ENCODE data around the gene RNF144B.
"Not testable (repeated sequence)": the region's sequence is repeated elsewhere in the genome, so short reads cannot be mapped to it uniquely, and the experiment has no call there.

RNF144B gene

DNA sequence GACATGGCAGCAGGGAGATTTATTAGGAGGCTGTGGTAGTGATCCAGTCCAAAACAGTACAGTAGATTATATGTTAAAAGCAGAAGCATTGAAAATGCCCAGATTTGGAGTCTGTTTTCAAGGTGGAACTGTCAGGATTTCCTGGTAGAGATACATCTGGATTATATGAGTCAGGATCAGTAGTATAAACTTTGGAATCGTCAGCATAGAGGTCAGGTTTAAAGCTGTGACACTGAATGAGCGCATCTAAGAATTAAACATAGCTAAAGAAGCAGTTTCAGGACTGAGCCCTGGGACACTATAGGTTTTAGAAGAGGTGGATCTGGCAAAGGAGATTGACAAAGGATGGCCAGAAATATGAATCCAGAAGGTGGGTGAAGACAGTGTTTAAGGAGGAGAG lies 60.4 kb downstream of the RNF144B start:
- DNase-seq, result no peak

DNA sequence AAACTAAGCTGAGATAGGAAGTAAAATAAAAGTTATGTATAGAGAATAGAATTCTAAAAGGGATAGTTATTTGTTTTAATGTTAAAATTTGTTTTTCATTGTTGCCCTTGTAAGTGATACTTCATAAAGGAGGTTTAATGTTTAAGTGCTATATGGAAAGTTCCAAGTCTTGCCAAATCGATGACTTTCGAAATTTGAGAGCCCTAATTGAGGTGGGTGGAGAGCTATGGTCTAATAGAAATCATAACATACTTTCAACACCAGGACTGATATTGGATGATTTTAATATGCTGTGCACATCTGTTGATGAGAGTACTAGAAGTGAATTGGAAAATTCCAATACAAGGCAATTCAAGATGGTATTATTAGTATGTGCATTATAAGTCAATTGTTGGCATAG lies 64.6 kb downstream of the RNF144B start:
- DNase-seq, result no peak

DNA sequence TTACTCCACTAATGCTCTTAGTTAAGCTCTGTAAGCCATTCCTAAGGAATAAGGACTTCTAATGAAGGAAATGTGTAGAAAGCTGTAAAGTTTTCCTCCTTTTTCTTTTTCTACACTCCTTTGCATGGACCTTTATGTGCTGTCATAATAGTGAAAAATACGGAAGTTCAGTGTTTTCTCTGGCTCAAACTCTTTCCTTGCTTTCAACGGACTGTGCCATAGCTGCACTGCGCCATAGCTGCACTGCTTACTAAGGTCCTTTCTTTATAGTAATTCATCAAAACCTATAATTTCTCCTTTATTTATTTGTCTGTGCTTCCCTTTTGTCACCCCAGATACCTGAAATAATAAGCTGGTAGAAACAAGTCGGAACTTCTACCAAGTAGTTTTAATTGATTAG lies 67.3 kb downstream of the RNF144B start:
- no peak for DNase-seq

DNA sequence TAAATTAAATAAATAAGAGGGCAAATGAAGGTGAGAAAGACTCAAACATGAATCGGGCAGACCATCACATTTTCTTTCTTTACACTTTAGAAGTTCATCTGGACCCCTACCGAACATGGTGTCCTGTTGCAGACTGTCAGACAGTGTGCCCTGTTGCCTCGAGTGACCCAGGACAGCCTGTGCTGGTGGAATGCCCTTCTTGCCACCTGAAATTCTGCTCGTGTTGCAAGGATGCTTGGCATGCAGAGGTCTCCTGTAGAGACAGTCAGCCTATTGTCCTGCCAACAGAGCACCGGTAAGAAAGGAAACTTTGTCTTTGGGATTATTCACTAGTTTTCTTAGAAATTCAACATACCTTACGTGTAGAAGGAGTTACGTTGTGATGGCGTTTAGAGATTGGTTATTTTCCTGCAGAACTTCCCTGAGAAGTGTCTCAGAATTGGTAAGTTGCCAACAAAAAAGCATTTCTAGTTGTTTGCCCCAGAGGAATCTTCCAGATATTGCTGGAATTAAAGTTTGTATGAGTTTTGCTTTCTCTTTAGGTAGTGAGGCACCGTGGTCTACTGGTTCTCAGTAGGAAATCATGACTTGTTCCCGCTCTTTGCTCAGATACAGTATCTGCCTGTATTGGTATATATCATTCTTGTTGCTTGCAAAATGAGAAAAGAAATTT lies 70.1 kb downstream of the RNF144B start:
- DNase-seq, result no peak

DNA sequence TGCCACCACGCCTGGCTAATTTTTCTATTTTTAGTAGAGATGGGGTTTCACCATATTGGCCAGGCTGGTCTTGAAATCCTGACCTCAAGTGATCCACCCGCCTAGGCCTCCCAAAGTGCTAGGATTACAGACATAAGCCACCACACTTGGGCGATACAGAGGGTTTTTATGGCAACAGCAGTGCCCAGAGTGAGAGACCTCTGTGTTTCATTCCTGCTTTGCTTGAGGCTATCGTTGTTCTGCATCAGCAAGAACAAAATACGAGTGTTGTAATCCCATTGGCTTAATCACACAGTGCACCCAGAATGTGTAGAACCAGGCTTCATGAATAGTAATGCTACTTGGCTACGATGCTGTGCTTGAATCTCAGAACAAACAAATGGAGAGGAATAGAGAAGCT lies 70.9 kb downstream of the RNF144B start:
- DNase-seq, result not testable (repeated sequence)

DNA sequence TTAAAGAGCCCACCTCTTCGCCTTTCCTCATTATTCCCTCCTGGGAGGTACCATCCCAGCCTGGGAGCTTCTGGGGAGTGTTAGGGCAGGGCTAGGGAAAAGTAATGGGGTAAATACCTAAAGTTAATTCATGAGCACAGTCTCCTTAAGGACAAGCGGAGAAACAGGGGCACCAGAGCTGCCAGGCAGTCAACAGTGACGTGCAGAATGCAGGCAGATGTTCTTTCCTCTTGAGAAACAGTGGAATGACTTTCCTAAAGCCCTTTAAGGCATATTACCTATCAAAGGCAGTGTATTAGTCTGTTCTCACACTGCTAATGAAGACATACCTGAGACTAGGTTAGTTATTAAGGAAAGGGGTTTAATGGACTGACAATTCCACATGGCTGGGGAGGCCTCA lies 76.3 kb downstream of the RNF144B start:
- DNase-seq, result no peak

DNA sequence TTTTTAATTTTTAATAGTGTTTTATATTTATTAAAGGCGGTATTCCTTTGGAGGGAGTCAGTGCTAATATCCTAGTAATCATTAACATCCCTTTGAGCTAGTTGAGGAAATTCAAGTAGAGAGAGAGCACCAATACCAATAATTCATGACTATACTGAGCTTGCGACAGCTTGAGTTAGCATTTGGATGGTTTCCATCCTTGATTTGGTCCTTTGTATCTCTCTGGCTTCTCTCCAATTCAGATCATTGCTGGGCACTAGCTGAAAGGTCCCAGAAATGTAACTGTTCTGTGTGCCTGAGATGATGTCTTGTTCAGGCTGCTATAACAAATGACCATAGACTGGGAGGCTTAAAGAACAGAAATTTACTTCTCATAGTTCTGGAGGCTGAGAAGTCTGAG lies 77.0 kb downstream of the RNF144B start:
- no peak for DNase-seq

DNA sequence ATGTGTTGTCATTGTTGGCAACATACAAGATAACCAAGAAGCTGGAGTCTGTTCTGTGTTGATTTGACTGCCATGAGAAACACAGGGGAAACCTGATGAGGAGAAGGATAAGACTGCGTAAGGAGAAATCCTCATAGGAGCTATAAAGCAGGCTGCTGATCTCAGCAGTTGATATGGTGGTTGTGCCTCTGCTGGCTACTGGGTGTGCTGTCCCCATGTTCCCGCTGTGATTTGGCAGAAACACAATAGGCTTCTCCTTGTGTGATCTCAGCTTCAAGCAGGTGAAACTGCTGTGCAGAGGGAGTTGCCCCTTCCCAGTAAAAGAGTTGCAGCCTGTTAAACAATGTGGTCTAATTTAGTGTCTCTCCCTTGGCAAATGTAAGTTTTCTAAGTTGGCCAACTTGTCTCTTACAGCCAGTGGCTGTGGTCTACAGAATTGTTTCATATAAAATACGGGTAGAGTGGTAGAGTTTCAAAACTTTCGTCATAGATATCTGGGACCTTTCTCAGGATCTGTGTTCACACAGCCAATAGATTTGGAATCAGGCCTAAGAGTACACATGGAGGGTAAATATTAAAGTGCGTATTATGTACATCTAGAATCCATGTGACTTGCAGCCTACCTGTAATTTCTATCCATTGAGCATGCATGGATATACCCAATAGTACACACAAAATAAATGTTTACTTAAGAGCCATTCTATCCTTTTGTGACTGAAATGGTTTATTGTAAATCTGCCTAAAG lies 78.4 kb downstream of the RNF144B start:
- no peak for DNase-seq

DNA sequence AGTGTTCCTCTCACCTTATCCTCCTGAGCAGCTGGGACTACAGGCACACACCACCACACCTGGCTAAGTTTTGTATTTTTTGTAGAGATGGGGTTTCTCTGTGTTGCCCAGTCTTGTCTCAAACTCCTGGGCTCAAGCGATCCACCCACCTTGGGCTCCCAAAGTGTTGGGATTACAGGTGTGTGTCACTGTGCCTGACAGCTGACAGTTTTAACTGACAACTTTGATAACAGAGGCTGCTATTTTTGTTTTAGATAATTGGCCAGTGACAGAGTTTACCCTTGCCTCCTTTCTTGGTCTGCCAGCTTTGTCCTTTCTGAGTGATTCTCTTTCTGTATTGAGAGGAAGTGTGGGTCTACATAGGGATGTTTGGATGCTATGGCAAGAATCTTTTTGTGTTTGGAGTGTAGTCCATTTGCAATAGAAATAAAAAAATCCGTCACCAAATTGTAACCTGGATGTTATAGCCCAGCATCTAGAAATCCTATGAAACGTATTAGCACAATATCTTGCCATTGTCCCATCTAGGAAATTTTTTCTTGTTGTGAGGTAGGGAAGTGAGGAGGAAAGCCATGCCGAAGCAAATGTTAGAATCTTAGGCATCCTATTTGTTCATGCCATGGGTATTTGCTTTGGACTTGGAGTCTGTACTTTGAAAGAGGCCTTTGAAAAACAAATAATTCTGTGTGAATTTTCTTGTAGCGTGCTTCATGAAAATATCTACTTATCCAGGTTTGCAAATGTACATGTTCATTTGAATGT lies 80.8 kb downstream of the RNF144B start:
- DNase-seq, result no peak

DNA sequence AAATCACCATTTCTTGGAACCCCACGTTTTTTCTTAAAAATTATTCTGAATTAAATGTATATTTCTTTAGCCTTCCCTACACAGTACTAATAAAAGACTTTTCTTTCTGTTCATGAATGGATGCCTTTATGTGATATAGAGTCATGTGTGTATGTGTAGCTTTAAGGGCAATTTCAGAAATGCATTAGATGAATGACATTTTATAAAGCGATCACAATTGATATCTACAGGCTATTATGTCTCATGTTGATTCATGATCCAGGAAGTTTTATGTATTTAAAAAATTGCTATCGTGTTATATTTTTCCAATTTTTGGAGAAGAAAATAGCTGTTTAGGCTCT lies 81.3 kb downstream of the RNF144B start:
- DNase-seq, result no peak

DNA sequence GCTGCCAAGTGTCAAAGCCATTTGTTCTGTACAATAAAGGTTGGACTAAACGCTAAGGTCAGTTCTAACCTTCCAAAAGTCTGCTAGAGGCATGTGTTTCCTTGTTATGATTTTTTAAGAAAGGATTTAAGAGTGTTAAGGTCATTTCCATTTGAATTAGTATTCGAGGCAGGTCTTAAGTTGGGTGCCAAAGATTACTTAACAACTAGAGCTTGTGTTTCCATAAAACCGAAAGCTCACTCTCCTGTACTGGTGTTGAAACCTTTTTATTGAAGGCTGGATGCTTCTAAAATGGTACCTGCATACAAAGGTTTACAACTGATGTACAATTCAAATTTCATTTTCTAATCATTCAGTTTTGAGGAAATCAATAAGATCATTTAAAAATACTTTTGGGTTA lies 82.4 kb downstream of the RNF144B start:
- DNase-seq, result no peak

DNA sequence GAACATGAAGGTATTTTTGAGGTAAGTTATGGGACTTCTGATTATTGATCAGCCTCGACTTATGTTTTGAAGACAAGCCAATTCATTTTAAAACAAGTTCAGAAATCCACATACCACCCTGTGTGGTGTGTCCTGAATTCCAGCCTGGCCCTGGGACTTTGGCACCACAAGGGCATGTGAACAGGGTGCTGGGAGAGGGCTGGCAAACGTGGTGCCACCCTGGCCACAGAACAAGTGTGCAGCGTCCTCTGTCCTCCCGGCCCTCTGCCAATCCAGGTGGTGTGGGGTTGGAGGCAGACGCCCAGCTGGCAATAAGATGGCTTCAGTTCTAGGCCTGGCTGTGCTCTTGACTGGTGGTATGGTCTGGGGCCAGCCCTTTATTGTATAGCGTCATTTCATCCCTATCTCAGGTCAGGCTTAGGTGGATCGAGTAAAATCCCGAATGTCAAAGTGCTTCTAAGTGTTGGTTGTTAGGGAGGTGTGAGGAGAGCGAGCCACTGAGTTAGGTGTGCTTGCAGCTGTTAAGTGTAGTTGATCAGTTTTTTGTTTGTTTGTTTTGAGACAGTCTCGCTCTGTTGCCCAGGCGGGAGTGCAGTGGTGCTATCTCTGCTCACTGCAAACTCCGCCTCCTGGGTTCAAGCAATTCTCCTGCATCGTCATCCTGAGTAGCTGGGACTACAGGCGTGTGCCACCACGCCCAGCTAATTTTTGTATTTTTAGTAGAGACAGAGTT lies 84.2 kb downstream of the RNF144B start:
- DNase-seq, result no peak

DNA sequence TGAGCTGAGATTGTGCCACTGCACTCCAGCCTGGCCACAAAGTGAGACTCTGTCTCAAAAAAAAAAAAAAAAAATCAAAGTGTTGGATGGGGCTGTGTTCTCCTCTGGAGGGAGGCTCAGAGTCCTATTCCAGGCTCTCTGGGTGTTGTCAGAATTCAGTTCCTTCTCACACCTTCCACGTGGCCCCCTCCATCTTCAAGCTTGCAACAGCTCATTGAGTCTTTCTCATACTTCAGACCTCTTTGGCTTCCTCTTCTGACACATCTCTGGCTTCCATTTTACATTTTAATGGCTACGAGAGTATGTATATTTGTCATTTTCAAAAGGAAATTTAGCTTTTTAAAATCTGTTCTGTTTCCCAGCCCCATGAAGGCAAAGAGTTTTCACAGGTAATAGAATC lies 85.8 kb downstream of the RNF144B start:
- DNase-seq, result no peak

DNA sequence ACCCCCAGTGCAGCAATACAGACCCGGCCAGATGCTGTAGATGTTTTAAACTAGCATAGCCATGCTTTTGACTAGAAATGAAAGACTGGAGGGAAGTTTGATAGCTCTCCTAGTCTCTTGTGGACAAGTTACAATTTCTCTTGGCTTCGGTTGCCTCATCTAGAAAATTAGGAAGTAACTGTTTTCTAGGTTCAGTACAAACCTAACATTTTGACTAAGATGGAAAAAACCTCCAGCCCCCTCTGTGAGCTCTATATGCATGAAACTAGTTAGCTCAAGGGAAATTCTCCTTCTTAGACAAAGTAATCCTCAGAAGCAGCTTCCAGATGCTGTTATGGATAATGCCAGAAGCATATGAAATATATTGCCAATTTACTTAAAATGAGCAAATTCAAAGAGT lies 86.6 kb downstream of the RNF144B start:
- no peak for DNase-seq

DNA sequence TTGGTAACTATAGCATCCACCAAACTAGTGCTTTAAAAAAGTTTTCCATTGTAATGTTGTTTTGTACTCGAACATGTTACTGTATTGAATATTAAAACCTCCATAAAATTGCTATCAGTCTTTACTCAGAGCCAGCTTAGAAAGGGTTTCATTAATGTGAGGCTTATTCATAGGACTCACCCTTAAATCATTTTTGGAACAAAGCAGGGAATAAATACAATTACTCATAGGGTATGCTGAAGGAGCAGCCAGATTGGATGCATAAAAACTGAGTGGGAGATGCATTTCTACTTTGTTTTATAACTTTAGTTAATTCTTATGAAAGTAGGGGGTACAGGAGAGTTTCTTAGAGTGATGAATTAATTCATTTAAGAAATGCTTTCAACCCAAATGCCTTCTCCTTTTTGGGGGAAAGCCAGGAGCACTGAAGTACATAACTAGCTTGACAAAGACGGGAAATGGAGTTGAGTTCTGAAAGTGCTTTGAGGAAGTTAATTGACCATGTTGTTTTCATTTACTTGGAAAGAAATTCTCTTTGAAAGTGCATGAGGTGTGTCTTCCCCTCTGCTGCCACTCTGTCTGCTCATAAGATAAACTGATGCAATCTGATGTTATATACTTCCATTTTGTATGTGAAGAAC lies 90.3 kb downstream of the RNF144B start:
- no peak for DNase-seq

DNA sequence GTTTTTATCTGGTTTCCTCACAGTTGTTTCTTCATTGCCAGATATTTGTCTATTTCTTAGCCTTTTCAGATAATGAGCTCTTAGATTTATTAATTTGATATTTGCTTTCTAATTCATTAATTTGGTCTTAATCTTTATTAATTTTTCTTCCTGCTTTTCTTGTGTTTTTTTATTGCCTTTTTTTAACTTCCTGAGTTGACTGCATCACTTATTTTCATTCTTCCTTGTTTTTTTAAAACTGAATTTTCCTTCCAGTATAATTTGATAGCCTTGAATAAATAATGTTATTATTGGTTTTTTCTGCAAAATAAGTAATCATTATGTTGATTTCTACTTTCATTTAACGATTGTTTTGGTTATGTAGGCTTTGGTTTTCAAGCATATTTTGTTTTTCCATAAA lies 91.5 kb downstream of the RNF144B start:
- no peak for DNase-seq

DNA sequence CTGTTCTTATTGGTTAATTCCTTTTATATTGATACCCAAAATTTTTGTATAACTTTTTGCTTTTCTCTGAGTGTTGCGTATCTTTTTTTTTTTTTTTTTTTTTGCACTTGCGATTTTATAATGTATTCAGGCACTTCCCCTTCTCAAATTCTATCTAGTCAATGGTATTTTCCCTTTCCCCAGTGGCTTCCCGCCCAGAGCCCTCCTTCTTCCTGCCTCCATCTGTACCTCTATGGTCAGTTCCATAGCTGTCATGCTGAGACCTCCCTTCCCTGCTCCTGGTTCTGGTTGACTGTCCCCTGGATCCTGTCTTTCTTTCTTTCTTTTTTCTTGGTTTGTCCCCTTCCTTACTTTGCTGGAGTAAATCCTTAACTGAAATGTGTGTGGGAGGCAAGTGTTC lies 94.7 kb downstream of the RNF144B start:
- no peak for DNase-seq

DNA sequence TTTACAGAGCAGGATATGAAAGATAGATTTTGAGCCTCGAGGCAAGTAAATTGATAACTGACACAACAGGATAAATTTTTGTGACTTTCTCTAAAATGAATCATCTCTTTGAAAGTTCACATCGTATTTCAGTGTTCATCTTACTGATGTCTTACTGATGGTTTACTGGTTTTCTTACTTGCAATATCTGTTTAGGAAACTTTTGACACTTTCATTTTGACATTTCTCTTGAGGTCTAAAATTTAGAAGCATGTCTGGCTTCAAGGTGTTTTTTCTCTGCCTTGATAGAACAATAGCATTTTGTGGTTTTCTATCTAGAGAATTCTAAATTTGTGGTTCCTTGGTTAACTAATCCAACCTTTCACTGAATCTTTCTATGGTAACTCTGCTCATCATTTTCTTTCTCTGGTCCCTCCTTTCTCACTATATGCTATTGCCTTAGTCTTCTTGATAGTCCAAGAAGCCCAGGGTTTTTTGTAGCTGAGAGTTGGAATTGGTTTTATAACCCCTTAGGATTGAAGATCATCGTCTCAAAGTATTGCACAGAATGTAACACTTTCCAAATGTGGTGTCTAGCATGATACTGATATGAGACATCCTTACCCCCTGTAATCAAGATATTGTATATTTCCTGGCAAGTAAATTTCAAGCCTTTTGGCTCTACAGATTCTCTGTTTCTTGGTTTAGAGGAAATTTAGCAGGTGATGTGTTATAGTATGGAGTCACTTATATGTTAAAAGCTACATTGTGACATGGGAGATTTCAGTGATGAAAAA lies 98.7 kb downstream of the RNF144B start:
- no peak for DNase-seq

DNA sequence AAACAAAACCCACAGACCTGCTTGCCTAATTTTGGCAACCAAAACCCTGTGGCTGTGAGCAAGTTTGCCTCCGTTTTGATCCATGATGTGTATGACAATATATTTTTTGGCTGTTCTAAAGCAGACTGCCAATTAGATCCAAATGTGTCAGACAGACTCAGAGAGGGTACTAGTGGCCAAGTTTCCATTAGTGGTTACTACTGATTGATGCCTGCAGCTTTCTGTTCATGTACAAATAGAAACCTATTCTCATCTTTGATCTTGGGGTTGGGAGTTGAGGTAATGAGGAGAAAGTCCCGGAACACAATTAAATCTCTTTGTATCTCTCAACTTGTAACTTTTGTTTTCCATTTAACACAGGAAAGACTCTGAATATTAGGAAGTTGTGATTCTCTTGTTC lies 100.9 kb downstream of the RNF144B start:
- DNase-seq, result no peak

DNA sequence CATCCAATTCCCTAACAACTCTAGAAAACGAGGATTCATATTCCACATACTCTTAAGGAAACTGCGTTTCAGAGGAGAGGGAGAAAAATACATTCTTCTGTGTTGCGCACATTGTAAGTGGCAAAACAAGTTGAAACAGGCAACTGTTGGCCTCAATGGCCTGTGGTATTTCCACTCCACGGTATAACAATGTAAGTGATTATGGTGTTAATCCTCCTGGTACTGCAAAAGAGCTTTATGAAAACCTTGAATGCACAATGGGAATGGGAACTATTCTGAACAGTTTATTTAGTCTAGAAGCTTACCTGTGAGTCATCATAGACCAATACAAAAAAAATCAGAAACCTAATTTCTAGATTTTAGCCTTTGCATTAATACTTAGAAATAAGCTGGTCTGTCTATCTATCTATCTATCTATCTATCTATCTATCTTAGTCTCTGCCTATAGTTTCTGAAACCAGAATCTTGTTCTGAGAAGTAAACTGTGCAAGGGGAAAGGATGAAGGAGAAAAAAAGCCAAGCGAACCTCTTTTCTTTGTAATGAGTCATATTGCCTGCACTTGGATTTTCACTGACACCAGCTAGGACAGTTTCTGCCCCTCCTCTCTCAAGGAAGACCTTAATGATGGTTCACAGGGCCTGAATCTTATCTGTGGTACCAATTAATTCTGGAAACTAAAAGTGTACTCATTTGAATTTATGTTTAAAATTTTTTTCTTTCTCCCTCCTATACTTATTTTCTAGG lies 101.5 kb downstream of the RNF144B start:
- DNase-seq, result no peak

DNA sequence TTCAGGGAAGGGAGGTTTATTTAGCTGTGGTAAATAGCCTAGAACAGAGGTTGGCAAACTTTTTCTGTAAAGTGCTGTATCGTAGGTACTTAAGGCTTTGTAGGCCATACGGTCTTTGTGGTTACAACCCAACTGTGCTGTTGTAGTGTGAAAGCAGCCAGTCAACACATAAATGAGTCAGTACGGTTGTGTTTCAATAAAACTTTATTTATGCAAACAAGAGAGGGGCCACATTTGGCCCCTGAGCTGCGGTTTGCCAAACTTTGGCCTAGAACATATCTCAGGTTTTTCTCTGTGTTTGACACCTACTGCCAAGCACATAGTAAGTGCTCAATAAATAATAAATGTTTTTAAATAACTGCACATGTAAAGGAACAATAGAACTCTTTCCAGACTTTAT lies 102.2 kb downstream of the RNF144B start:
- no peak for DNase-seq

Data from NCI-H510A treated with DMSO at 0.1 percent for 48 hours (cell line).